ENCODE data around the gene ARHGEF2.

Gene ARHGEF2

DNA sequence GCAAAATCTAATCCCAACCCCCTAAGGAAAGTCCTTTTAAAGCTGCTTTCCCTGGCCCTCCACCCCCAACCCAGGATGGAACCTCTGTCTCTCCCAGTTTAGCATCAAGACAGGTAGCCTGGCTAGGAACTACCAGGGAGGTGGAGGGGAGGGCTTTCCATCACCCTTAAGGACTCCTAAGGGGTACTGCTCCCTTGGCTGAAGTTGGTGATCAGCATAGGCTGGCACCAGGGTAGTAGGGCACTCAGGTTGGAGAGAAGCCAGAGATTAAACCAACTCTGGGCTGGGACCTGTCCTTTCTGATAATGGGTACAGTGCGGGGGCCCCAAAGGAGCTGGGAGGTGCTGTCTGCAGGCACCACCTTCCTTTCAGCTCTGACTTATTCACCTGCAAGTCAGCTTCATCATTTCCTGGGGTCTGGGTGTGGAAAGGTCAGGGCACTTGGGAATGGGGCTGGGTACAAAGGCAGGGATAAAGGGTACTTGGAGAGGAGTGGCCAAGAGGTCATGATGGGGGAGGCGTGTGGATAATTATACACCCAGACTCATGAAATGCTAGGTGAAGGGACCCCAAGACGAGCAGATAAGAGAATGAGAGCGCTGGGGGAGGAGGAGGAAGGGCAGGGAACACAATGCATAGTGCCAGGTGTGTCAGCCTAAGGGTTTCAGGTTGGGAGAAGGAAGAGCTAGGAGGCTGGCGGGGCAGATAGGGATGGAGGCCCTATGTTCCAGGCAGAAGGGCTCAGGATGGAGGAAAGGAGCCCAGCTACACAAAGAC lies 1.2 kb downstream of the ARHGEF2 start:
- TF ChIP-seq, protein P1, sequence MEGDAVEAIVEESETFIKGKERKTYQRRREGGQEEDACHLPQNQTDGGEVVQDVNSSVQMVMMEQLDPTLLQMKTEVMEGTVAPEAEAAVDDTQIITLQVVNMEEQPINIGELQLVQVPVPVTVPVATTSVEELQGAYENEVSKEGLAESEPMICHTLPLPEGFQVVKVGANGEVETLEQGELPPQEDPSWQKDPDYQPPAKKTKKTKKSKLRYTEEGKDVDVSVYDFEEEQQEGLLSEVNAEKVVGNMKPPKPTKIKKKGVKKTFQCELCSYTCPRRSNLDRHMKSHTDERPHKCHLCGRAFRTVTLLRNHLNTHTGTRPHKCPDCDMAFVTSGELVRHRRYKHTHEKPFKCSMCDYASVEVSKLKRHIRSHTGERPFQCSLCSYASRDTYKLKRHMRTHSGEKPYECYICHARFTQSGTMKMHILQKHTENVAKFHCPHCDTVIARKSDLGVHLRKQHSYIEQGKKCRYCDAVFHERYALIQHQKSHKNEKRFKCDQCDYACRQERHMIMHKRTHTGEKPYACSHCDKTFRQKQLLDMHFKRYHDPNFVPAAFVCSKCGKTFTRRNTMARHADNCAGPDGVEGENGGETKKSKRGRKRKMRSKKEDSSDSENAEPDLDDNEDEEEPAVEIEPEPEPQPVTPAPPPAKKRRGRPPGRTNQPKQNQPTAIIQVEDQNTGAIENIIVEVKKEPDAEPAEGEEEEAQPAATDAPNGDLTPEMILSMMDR (IDR thresholded peaks at IDR 0.05; ENCODE audit: low read depth, low read length, missing control alignments), result no peak
- peak overlapping the region; percentile 74 for H3K4me3 ChIP-seq (replicated peaks; ENCODE audit: low read depth, low read length)
- DNase-seq (ENCODE audit: extremely low read depth, low read depth), result no peak

DNA sequence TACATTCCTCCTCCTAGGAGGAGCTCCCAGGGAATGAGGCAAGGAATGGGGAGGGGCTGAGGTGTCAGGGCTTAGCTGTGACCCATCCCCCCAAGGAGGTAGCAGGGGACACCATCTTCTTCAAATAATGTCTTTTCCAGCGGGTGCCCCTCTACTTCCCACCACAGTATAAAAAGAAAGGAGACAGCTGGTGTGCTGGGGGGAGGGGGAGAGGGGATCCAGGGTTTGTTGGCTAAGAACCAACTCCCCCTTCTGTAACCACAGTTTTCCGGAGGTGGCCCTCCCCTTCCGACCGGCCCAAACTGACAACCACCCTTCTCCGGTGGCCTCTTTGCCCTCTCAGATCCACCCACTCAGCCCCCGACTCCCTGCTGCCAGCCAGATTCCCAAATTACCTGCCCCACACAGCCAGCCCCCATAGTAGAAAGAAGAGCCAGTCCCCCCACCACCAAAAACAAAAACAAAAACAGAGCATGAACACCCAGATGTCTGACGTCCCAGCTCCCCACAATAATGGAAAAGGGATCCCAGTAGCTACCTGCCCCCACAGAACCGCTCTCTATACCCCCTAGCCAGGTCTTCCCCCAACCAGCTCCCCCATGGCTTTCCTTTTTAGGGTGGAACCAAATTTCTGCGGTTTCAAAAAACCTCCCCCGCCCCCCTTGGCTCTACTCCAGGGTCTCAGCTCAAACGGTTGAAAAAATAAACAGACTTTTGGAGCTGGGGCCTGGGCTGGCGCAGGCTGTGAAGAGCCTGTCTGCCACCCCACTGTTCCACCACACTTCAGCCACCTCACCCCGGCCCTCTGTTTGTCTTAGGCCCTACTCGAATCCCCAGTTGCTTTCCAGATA lies 2.1 kb downstream of the ARHGEF2 start:
- no peak for DNase-seq (ENCODE audit: extremely low read depth, low read depth)
- TF ChIP-seq, protein P1 (IDR thresholded peaks at IDR 0.05; ENCODE audit: low read depth, low read length, missing control alignments), result no peak
- H3K4me3 ChIP-seq (replicated peaks; ENCODE audit: low read depth, low read length), result peak overlapping the region; percentile 74

DNA sequence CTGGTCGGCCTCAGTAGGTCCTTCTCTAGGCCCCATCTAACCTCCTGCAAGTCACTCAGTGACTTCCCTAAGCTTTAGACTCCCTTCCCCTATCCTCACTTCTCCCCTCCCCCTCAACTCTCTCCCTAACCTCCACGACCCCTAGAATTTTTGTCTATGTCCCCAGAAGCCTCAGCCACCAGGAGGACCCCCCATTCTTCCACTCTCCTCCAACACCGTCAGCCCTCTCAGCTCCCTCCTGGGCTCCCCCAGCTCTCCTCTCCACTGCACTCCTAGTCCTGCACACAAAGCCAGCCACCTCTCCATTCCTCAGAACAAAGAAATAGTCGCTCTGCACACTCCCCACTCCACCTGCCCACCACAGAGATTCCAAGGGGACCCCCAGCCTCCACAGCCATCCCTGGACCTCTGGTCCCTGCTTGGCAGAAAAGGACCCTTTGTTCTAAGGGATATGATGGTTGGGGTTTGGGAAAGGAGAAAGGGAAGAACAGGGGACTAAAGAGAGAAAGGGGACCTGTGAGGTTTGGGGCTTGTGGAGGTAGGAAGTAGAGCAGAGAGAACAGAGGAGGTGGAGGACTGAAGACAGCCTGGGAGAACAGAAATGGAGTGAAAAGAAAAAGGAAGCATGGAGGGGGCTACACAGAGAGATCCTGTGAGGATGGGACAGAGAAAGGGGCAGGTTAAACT lies 2.8 kb downstream of the ARHGEF2 start:
- TF ChIP-seq, protein P1 (IDR thresholded peaks at IDR 0.05; ENCODE audit: low read depth, low read length, missing control alignments), result no peak
- H3K4me3 ChIP-seq (replicated peaks; ENCODE audit: low read depth, low read length), result peak overlapping the region; percentile 74
- DNase-seq (ENCODE audit: extremely low read depth, low read depth), result no peak

DNA sequence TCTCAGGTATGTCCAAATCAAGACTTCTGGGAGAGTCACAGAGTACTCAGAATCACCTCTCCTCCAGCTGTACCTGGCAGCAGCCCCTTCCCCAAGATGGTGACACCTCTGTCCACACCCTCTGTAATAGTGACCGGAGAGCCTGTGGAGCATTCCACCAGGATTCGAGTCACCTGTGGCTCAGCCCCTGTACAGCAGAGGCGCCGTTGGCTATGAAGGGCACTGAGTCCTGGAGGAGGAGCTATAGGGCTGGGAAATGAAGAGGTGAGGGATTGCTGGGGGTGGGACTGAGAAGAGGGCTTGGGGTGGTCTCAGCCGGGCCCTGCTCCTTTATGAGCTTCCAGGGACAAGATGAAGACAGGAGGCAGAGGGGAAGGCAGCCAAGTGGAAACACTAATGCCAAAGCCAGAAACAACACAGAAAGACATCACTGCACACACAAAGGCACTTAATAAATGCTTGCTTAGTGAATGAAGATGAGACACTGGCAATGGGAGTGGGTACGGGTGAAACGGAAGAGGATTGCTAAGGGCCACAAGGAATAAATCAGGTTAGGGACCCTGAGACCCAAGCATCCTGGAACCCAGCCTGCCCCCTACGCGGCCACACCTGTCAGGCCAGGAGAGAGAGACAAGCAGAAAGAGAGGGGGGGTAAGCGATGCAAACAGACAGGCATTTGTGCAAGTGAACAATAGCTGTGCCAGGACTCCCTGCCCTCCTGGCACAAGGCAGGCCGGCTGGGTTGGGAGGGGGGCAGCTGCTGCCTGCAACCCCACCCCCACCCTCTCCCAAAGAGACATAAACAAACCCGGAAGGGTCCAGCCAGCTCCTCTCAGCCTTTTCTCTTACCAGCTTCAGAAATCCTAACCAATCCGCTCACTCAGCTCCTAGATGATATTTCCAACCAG lies 3.9 kb downstream of the ARHGEF2 start:
- DNase-seq (ENCODE audit: extremely low read depth, low read depth), result no peak
- peak overlapping the region; percentile 74 for H3K4me3 ChIP-seq (replicated peaks; ENCODE audit: low read depth, low read length)
- TF ChIP-seq, protein P1 (IDR thresholded peaks at IDR 0.05; ENCODE audit: low read depth, low read length, missing control alignments), result no peak

DNA sequence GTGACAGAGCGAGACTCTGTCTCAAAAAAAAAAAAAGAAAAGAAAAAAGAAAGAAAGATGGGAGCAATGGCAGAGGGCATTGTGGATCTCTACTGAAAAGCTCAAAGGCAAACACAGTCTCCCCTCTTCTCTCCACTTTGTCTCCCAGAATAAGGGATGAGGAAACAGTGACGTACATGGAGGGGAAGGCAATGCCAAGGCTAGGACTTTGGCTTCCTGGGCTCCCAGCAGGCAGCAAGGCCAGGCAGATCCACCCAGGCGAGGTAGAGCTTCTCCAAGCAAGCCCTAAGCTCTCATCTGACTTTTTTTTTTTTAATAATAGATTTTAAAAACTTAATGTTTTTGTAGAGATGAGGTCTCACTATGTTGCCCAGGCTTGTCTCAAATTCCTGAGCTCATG lies 4.6 kb downstream of the ARHGEF2 start:
- no peak overlapping the region for H3K4me3 ChIP-seq (replicated peaks; ENCODE audit: low read depth, low read length)
- no peak for DNase-seq (ENCODE audit: extremely low read depth, low read depth)
- TF ChIP-seq, protein P1 (IDR thresholded peaks at IDR 0.05; ENCODE audit: low read depth, low read length, missing control alignments), result no peak
